ENCODE measurements around the gene JAKMIP1.

DNA sequence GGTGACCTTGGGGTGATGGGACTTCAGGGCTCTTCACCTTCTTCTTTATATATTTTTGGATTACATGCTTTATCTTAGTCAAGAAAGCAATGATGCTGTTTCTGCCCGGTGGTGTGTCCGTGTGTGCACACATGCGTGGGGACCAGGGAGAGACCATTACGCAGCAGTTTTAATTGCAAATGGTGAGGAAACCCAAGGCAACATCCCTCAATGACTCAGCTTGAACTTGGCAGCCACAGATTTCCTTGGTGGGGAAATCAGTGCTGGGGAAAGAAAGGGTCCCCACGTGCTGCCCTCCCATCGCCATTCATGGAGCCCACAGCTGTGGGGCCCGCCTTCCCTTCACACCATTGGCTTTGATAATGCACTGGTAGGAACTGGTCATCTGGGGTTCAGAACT is 136.0 kb downstream of the JAKMIP1 start:
- TF ChIP-seq, protein P1, sequence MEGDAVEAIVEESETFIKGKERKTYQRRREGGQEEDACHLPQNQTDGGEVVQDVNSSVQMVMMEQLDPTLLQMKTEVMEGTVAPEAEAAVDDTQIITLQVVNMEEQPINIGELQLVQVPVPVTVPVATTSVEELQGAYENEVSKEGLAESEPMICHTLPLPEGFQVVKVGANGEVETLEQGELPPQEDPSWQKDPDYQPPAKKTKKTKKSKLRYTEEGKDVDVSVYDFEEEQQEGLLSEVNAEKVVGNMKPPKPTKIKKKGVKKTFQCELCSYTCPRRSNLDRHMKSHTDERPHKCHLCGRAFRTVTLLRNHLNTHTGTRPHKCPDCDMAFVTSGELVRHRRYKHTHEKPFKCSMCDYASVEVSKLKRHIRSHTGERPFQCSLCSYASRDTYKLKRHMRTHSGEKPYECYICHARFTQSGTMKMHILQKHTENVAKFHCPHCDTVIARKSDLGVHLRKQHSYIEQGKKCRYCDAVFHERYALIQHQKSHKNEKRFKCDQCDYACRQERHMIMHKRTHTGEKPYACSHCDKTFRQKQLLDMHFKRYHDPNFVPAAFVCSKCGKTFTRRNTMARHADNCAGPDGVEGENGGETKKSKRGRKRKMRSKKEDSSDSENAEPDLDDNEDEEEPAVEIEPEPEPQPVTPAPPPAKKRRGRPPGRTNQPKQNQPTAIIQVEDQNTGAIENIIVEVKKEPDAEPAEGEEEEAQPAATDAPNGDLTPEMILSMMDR (IDR thresholded peaks at IDR 0.05), result no peak
- no peak for TF ChIP-seq POLR2A (IDR thresholded peaks at IDR 0.05)
